ENCODE measurements around the gene TAGLN.
"Not testable (repeated sequence)": the region's sequence is repeated elsewhere in the genome, so short reads cannot be mapped to it uniquely, and the experiment has no call there.

The TAGLN gene

GRCh38 chr11:117180661-117181585 is 18.2 kb upstream of the TAGLN start:
- DNase-seq (ENCODE audit: low spot score): peak; percentile 72

- no peak for DNase-seq (ENCODE audit: low spot score)
Observed at GRCh38 chr11:117181586-117182550, 17.3 kb upstream of the TAGLN start.

GRCh38 chr11:117182551-117182935 is 16.6 kb upstream of the TAGLN start:
- no peak for DNase-seq (ENCODE audit: low spot score)

- DNase-seq (ENCODE audit: low spot score): not testable (repeated sequence)
Observed at GRCh38 chr11:117183178-117183577, 16.0 kb upstream of the TAGLN start.

GRCh38 chr11:117183724-117184349 is 15.3 kb upstream of the TAGLN start:
- no peak for DNase-seq (ENCODE audit: low spot score)

GRCh38 chr11:117185736-117186430 is 13.3 kb upstream of the TAGLN start:
- DNase-seq (ENCODE audit: low spot score): no peak

GRCh38 chr11:117186431-117186761 is 12.8 kb upstream of the TAGLN start:
- no peak for DNase-seq (ENCODE audit: low spot score)

GRCh38 chr11:117187007-117187406 is 12.2 kb upstream of the TAGLN start:
- DNase-seq (ENCODE audit: low spot score): no peak

GRCh38 chr11:117187428-117187798 is 11.8 kb upstream of the TAGLN start:
- no peak for DNase-seq (ENCODE audit: low spot score)

- no peak for DNase-seq (ENCODE audit: low spot score)
Observed at GRCh38 chr11:117187799-117188481, 11.2 kb upstream of the TAGLN start.

GRCh38 chr11:117188620-117189081 is 10.5 kb upstream of the TAGLN start:
- DNase-seq (ENCODE audit: low spot score): no peak

- DNase-seq (ENCODE audit: low spot score): no peak
Observed at GRCh38 chr11:117189191-117189940, 9.8 kb upstream of the TAGLN start.

GRCh38 chr11:117189941-117190544 is 9.1 kb upstream of the TAGLN start:
- no peak for DNase-seq (ENCODE audit: low spot score)

- DNase-seq (ENCODE audit: low spot score): no peak
Observed at GRCh38 chr11:117191680-117192400, 7.3 kb upstream of the TAGLN start.

GRCh38 chr11:117192401-117192875 is 6.7 kb upstream of the TAGLN start:
- DNase-seq (ENCODE audit: low spot score): no peak

GRCh38 chr11:117193130-117194020 is 5.8 kb upstream of the TAGLN start:
- DNase-seq (ENCODE audit: low spot score): no peak

GRCh38 chr11:117194267-117194666 is 4.9 kb upstream of the TAGLN start:
- no peak for DNase-seq (ENCODE audit: low spot score)

GRCh38 chr11:117195258-117195657 is 3.9 kb upstream of the TAGLN start:
- DNase-seq (ENCODE audit: low spot score): no peak

Data from activated CD4-positive, alpha-beta T cell treated with anti-CD3 and anti-CD28 coated beads, Interleukin-2, Interleukin-4, amounts not matched to agents 100 ng/mL and 50 ng/mL, durations not matched to agents 16 hours and 8 hours (primary cell).